Measurements from ENCODE around the gene PTOV1. TPM values are rescaled to one million over a fixed set of nuclear protein-coding genes. Genes with fewer than 3 reads are reported as not detected.

Gene PTOV1
- total and polyA plus RNA-seq, 2 donors (not counting 1 experiment from before 2014, with no cell fraction given), result 144 to 230 TPM

GRCh38 chr19:49881672-49882394, 30.9 kb downstream of the PTOV1 start:
- Histone ChIP-seq H3K79me2 (ENCODE audit: control insufficient read depth, insufficient read depth, low read length) (peaks cover 8% of the 10 kb centered on the region), H3K27ac (ENCODE audit: low read length in 2 of 2) (no peak overlapping the region), H3K4me2 (replicated peaks; ENCODE audit: low read depth, low read length, poor library complexity, severe bottlenecking) (no peak overlapping the region), H3K36me3 (replicated peaks in 1 of 2; ENCODE audit: control extremely low read depth in 1 of 2, control insufficient read depth in 1 of 2, extremely low read depth in 1 of 2, insufficient read depth in 2 of 2, low read length in 1 of 2) (peaks cover 0 to 62% of the 10 kb centered on the region in 2 experiments), H4K20me1 (ENCODE audit: control insufficient read depth, insufficient read depth, low read length, poor library complexity, severe bottlenecking) (peaks cover 47% of the 10 kb centered on the region), H2AFZ (ENCODE audit: insufficient read depth, low read depth, low read length, poor library complexity, severe bottlenecking) (no peak overlapping the region), H3K9ac (ENCODE audit: low read length) (no peak overlapping the region), H3K27me3 (replicated peaks in 1 of 4; ENCODE audit: control extremely low read depth in 1 of 4, control insufficient read depth in 3 of 4, insufficient read depth in 4 of 4, low read length in 3 of 4) (no peaks in the 10 kb centered on the region), H3K4me1 (ENCODE audit: control insufficient read depth in 2 of 2, insufficient read depth in 2 of 2, low read length in 2 of 2) (peaks cover 7 to 12% of the 10 kb centered on the region in 2 donors), H3K4me3 (ENCODE audit: control extremely low read depth in 1 of 5, extremely low read depth in 1 of 5, insufficient read depth in 1 of 5, low read depth in 2 of 5, low read length in 4 of 5) (no peak overlapping the region), H3K9me3 (ENCODE audit: control extremely low read depth in 1 of 3, control insufficient read depth in 2 of 3, insufficient read depth in 1 of 3, low read length in 2 of 3) (no peaks in the 10 kb centered on the region)
- no peak for DNase-seq
- no peak for ATAC-seq (ENCODE audit: low read depth)
- H3K27me3 Mint-ChIP-seq, result no peaks in the 10 kb centered on the region
- WGBS (ENCODE audit: insufficient coverage), result 100% methylated on average over 19 of the region's 31 CpGs
- no peak overlapping the region for H3K27ac Mint-ChIP-seq
- intact Hi-C loops (cut with micrococcal nuclease), result no loop called here
- no peak overlapping the region for H3K4me3 Mint-ChIP-seq
- peaks cover 11% of the 10 kb centered on the region for H3K4me1 Mint-ChIP-seq
- ChIA-PET CTCF (interaction anchor here (1.6 kb wide), 1 partner anchor 9 kb away, joined by 5 read pairs; no protein-coding TSS in a partner anchor), POLR2A (no interaction called here)
- H3K9me3 Mint-ChIP-seq (ENCODE audit: insufficient read depth), result no peaks in the 10 kb centered on the region
- TF ChIP-seq, protein P1, sequence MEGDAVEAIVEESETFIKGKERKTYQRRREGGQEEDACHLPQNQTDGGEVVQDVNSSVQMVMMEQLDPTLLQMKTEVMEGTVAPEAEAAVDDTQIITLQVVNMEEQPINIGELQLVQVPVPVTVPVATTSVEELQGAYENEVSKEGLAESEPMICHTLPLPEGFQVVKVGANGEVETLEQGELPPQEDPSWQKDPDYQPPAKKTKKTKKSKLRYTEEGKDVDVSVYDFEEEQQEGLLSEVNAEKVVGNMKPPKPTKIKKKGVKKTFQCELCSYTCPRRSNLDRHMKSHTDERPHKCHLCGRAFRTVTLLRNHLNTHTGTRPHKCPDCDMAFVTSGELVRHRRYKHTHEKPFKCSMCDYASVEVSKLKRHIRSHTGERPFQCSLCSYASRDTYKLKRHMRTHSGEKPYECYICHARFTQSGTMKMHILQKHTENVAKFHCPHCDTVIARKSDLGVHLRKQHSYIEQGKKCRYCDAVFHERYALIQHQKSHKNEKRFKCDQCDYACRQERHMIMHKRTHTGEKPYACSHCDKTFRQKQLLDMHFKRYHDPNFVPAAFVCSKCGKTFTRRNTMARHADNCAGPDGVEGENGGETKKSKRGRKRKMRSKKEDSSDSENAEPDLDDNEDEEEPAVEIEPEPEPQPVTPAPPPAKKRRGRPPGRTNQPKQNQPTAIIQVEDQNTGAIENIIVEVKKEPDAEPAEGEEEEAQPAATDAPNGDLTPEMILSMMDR (IDR thresholded peaks at IDR 0.05), result no peak
- TF ChIP-seq EZH2 (IDR thresholded peaks at IDR 0.05; ENCODE audit: borderline replicate concordance, insufficient read depth, low read depth, low read length, poor library complexity, severe bottlenecking), result no peak

- peaks cover 11% of the 10 kb centered on the region for H3K4me1 Mint-ChIP-seq
- no peaks in the 10 kb centered on the region for H3K27me3 Mint-ChIP-seq
- CTCF ChIA-PET, result no interaction called here
- peaks cover 0 to 62% of the 10 kb centered on the region in 2 experiments for H3K36me3 ChIP-seq (replicated peaks in 1 of 2; ENCODE audit: control extremely low read depth in 1 of 2, control insufficient read depth in 1 of 2, extremely low read depth in 1 of 2, insufficient read depth in 2 of 2, low read length in 1 of 2)
- no peak overlapping the region for H3K9ac ChIP-seq (ENCODE audit: low read length)
- H3K4me3 Mint-ChIP-seq, result no peak overlapping the region
- H2AFZ ChIP-seq (ENCODE audit: insufficient read depth, low read depth, low read length, poor library complexity, severe bottlenecking), result no peak overlapping the region
- H3K9me3 Mint-ChIP-seq (ENCODE audit: insufficient read depth), result no peaks in the 10 kb centered on the region
- peaks cover 7 to 12% of the 10 kb centered on the region in 2 donors for H3K4me1 ChIP-seq (ENCODE audit: control insufficient read depth in 2 of 2, insufficient read depth in 2 of 2, low read length in 2 of 2)
- TF ChIP-seq, protein P1 (IDR thresholded peaks at IDR 0.05), result no peak
- no peak for TF ChIP-seq EZH2 (IDR thresholded peaks at IDR 0.05; ENCODE audit: borderline replicate concordance, insufficient read depth, low read depth, low read length, poor library complexity, severe bottlenecking)
- no peak overlapping the region for H3K27ac ChIP-seq (ENCODE audit: low read length in 2 of 2)
- no peaks in the 10 kb centered on the region for H3K27me3 ChIP-seq (replicated peaks in 1 of 4; ENCODE audit: control extremely low read depth in 1 of 4, control insufficient read depth in 3 of 4, insufficient read depth in 4 of 4, low read length in 3 of 4)
- DNase-seq (no peak), ATAC-seq (ENCODE audit: low read depth) (no peak)
- intact Hi-C loops (cut with micrococcal nuclease), result no loop called here
- no peaks in the 10 kb centered on the region for H3K9me3 ChIP-seq (ENCODE audit: control extremely low read depth in 1 of 3, control insufficient read depth in 2 of 3, insufficient read depth in 1 of 3, low read length in 2 of 3)
- H3K4me3 ChIP-seq (ENCODE audit: control extremely low read depth in 1 of 5, extremely low read depth in 1 of 5, insufficient read depth in 1 of 5, low read depth in 2 of 5, low read length in 4 of 5), result no peak overlapping the region
- 96% methylated on average over 14 of the region's 14 CpGs for WGBS (ENCODE audit: insufficient coverage)
- H4K20me1 ChIP-seq (ENCODE audit: control insufficient read depth, insufficient read depth, low read length, poor library complexity, severe bottlenecking), result peaks cover 50% of the 10 kb centered on the region
- POLR2A ChIA-PET, result no interaction called here
- H3K4me2 ChIP-seq (replicated peaks; ENCODE audit: low read depth, low read length, poor library complexity, severe bottlenecking), result no peak overlapping the region
- H3K27ac Mint-ChIP-seq, result no peak overlapping the region
- H3K79me2 ChIP-seq (ENCODE audit: control insufficient read depth, insufficient read depth, low read length), result peaks cover 8% of the 10 kb centered on the region
These were observed 31.7 kb downstream of the PTOV1 start for GRCh38 chr19:49882643-49883042.
